HG03060 (cell line): ENCODE results near the gene ATIC.
"Not testable (repeated sequence)": the region's sequence is repeated elsewhere in the genome, so short reads cannot be mapped to it uniquely, and the experiment has no call there.

Source experiments
- ATAC-seq: cut with Tn5 transposase; IDR thresholded peaks from one replicate; pipeline ENCODE4 v1.9.1; 2021; ENCODE audit warnings: low read depth, moderate number of reproducible peaks; ENCODE audit not compliant: unreplicated experiment

ATIC gene

DNA sequence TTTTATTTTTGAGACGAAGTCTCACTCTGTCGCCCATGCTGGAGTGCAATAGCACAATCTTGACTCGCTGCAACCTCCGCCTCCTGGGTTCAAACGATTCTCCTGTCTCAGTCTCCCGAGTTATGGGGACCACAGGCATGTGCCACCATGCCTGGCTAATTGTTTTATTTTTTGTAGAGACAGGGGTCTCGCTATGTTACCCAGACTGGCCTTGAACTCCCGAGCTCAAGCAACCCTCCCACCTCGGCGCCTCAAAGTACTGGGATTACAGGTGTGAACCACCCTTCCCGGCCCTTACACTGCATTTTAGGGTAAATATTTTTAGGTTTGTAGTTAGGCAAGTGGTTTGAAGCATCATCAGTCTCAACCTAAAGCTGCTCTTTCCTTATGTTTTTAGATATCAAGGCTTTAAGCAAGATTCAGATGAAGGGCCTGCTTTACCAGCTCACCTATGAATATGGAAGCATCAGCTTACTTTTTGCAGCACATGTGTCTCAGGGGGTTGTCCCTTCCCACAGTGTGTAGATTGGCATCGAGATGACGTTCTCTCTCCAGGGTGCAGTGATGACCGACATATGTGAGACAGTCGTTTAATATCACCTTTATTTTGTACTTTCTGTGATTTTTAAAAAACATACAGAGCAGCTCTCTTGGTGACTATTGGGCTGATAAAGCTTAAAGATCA lies 47.2 kb downstream of the ATIC start:
- no peak for ATAC-seq

DNA sequence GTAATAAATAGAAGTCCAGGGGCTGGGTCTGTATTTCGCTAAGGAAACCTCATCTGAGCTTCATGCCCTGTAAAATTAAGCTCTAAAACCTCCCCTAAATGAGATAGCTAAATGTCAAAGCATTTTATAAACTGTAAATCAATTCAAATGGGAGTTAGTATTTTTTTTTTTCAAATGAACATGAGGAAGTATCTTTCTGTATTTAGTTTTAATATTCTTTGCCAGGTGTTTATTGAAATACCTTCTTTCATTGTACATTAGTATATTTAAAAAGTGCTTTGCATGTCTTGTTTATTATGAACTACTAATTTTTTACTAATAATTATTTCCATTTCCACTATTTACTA lies 47.7 kb downstream of the ATIC start:
- no peak for ATAC-seq

DNA sequence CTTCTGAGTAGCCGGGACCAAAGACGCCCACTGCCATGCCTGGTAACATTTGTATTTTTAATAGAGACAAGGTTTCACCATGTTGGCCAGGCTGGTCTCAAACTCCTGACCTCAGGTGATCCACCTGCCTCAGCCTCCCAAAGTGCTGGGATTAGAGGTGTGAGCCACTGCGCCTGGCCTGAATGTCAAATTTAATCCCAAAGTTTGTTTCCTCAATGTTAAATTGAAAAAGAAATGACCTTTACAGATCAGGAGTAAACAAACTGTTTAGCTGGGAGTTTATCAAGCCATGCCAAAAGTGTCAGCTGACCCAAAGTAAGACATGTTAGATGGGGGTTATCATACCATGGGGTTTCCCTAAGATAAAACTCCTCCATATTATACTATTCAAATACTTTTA lies 48.2 kb downstream of the ATIC start:
- ATAC-seq, result not testable (repeated sequence)

DNA sequence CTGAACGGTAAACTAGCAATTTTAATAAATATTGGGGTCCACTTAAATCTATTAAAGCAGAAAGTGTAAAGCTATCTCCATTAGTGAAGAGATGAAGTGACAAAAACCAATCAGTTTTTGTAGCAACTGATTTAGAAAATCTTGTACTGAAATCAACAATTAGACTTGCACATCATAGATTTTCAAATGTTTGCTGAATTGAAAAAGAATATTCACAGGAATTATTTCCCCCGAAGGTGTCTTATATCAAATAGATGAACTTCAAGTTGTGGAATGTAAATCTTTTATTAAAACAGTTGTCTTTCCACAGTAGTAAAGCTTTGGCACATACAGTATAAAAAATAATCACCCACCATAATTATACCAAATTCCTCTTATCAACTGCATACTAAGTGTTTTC lies 48.7 kb downstream of the ATIC start:
- ATAC-seq, result no peak

DNA sequence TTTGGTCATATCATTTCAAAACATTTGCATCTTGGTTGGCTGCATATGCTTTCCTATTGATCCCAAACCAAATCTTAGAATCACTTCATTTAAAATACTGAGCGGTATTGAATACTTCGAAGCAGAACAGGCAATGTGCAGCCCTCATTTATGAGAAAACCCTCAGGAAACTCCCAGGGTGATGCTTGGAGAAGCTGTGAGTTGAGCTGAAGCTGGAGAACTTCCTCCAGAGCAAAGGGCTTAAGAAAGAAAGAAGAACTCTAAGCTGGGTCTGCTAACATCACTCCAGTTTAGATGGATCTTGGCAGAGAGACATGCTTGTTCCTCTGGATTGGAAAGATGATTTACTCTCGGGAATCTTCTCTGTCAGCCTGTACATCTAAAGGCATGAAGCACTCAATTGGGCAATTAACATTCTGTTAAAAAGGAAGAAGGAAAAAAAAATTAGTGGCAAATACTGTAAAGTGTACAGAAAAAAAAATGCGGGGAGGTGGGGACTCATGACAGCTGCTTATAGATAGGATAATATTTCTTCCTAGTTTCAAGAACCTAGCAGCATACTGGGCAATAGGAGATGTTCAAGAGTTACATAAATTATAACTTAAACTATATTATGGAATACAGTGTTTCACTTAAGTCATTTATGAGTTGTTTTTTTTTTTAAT lies 49.5 kb downstream of the ATIC start:
- ATAC-seq, result no peak

DNA sequence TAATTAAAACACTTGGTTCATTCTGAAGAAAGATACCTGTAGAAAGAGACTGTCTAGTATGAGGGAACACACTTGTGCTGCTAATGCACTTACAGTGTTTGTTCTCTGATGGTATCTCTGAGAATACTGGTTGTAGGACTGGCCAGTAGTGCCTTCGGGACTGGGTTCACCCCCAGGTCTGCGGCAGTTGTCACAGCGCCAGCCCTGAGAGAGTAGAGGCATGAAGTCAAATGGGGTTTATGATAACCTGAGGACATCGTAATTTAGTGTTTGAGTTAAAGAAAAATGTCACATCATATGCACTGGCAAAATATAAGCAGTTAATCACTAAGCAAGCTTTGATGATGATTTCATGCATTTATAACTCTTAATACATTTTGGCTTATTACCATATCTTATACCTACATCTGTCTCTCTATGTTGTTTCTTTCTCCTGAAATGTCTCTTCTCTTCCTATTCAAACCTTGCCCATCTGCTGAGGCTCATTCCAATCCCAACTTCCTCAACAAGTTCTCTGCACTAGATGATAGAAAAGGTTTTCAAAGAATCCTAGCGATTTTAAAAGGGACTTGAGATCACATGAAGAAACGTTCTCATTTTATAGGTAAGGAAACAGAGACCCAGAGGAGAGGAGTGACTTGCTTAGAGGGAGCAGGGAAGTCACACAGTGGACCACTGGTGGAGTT lies 50.2 kb downstream of the ATIC start:
- ATAC-seq, result no peak

DNA sequence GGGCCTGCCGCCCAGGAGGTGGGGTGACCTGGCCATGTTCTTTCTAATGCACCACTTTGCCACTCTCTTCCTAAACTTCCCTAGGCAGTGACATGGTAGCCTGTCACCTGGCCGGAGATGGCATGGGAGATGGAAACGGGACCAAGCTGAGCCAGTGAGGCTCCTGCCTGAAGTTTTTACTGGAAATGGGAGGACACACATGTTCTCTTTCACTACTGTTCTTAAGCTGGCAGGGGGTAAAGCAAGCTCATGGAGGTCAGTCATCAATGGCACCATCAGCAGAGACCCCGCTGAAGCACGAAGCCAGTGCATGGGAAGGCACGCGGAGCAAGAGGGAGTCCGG lies 50.7 kb downstream of the ATIC start:
- no peak for ATAC-seq

DNA sequence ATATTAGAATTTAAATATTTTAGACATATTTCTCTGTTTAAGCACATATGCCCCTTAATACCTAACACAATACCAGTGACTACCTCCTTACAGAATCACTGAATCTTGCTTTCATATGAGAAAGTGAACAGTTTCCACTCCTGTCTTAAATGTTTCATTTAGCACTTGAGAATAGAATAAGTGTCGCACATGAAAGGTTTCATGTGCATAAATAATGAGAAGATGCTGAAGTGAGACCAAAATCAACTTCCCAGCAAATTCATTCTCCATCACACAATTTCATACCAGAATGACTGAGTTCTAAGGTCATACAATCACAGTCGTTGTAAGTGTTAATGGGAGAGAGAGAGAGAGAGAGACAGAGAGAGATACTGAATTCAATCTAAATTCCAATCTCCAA lies 51.2 kb downstream of the ATIC start:
- ATAC-seq, result no peak

DNA sequence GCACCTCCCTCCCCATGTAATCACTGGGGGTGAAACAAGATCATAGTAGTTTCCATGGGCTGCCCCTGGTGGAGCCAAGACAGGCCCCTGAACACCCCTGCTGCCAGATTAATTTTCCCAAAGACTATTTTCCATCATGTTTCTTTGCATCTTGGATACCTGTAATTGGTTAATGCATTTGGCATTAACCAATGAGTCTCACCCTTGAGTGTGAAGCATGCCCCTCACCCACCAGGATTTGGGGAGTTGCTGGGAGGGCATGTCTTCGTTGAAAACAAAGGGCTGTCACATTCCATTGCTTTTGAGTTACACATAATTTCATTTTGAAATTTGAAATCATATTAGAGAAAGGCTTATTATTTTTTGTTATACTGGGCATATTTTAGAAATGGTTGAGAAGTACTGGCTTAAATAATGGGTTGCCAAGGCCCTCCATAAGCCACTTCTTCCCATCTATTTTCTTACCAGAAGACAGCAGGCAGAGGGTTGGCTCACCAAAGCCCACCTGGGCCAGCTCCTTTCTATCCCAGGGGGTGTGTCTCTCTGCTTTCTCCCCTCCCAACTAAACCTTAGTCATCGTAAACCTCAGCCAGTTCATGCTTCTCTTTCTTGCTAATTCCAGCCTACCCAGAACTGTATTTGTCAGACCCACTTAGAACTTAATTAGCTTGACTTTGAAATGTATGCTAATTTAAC lies 51.8 kb downstream of the ATIC start:
- no peak for ATAC-seq

DNA sequence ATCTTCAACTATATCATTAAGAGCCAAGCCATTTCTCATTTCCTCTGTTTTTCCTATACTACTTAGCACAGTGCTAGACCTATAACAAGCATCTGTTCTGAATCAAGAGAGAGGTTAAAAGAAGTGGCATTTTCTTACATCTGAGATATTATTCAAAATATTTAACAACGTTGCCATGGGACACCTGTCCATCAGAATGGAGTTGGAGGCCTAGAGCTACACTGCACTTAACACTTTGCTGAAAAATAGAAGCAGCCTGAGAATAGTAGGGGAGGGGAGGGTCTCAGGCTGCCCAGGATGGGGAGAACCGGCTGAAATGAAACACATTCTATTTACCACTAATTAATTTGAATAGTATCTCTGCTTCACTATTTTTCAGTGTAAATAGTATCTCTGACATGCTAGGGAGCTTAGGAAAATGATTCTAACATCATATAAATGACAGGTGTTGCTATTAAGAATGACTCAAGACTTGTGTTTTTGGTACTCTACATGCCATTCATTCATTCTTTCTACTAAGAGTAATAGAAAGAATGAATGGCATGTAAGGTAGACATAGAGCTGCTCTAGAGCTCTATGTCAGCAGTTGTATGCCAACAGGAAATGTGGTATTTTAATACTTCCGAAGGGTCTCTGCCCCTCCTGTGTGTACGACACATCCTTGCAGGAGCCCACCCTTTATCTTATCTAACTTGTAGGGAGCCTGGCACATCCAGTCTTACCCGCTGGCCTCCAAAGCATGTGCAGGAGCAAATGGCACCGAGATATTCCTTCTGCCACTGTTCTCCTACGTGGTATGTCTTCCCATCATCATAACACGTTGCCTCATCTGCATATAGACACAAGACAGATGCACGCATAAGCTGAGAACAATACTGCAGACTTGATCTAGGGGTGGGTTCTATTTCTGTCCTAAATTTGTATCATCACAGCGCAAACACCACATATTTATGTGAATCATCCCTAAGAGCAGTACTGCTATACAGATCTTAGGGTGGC lies 52.6 kb downstream of the ATIC start:
- no peak for ATAC-seq

DNA sequence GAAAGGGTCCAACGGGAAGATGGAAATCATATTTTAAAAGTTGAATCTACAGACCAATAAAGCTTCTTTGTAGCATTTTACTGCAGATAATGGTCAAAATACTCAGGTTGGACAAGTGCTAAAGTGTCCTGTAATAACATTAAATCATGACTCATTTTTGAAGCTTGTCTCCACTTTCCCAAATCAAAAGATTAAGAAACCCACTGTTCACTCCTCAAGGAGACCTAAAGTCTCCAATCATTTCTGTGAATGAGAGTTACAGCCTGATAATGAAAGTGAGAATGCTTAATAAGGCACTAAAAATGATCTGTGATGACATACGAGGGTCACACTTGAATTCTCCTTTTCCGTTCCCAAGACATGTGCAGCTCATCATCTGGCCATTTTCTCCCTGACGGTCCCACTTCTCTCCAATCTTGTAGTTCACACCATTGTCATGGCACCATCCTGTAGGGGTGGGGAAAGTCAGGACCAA lies 53.4 kb downstream of the ATIC start:
- no peak for ATAC-seq

DNA sequence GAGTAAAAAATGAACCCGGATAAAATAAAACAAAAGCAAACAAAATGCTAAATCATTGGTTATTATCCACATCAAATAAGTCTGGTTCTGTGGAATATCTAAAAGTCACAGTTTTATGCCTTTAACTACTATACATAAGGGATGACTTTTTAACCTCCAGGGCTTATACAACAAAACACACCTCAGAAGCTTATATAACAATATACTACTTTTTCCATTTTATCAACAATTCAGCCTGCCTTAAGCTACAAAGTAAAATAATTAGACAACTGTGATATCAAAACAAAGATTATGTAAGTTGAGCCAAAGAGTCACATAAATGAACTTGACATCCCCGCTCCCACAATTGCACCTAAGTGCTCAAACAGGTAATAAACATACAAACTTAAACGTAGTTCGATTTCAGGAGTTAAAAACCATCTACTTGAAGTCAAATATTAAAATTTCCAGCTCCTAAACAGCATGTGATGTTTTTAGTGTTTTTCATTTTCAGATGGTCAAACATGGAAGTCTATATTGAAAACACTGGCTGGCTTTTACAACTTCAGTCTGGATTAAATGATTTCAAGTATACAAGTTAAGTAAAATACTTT lies 54.7 kb downstream of the ATIC start:
- no peak for ATAC-seq

DNA sequence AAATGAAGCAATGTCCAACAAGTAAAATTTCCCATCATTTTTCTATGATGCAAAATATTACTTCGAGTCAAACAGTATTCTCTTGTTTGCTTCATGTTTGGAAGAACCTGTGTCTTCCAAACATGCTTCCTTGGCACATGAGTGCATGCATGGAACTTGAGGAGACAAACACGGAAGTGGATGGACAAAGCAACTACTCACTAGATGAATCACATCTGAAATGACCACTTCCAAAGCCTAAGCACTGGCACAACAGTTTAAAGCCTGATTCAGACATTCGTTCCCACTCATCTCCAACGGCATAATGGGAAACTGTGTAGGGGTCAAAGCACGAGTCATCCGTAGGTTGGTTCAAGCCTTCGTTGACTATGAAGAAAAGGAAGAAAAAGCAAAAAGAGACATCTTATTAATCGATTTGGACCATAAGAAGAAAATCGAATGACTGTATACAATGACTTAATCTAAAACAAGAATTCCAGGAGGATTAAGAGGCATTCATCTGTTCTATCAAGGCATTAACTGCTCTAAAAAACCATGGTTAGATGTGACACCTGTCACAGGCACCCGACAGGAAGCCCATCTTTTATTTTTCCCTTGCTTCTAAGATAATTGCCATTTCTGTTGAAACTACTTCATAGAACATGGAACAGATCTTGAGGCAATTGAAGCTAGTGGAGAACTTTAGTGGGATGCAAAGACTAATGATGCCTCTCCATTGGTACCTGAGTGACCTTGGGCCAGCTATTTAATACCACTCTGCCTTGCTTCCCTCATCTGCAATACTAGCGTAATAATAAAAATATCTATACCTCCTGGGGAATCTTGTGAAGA lies 56.0 kb downstream of the ATIC start:
- no peak for ATAC-seq

DNA sequence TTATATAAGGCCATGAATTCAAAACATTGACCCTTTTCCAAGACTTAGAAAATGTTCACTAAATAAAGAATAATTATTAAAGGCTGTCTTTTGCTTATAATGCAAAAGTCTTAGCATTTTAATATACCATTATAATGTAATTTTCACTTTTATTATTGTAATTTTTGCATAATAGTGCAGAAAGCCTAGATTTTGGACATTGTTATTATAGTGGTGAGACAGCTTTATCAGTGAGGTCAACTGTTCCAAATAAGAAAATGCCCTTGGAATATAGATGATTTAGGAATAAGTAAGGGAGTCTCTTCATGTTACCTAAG lies 56.6 kb downstream of the ATIC start:
- no peak for ATAC-seq

DNA sequence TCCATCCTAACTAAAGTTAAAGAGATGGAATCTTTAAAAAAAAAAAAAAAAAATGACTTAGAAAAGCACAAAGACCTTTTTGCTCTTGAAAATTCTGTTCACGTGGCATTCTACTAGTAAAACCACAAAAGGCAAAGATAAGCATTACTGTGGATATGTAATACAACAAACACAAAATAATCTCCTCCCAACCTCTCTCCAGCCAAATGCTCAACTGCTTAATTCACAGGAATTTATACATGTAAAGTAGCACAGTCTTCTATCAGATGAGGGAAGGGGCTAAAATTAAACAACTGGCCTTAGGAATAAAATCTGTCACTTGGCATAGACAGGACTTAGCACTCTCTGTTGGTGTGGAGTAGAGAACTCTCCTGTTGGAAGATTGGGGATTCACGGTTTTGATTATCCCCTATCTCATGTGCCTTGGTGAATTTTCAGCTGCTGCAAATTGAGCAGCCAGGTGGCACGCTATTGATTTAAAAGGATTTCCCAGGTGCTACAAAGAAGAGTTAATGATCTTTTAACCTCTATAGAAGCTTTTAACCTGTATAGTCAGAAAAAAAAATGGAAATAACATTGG lies 57.4 kb downstream of the ATIC start:
- no peak for ATAC-seq

DNA sequence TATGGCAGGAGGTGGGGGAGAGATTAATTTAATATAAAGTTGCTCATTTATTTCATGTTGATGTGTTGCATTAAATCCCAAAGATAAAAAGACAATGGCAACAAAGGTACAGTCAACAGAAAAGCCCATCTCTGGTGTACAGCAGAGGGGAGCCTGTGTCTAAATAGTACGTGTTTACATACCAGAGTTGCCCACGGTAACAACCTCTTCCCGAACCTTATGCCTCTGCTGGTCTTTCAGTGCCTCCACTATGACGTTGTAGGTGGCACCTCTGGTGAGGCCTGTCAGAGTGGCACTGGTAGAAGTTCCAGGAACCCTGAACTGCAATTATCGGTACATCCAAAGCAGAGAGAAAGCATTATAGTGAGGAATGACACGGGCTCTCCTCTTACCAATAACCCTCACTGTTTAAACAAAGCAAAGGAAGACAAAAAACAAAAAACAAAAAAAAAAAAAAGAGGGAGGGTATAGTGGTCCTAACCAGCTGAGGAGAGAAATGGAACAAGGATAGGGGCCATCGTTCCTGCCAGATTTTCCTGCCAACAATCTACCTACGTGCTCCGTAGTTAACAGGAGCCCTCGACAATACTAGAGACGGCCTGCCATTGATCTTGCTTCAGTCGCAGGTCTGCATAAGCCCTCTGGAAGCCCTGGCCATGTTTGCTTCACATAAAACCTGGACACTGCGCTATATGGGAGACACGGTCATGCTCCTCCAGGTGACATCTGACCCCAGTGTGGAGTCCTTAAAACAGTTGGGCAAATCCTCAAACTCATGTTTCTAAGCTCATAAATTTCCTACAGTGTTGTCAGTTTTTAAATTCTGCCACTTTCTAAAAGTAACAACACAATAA lies 58.5 kb downstream of the ATIC start:
- no peak for ATAC-seq

DNA sequence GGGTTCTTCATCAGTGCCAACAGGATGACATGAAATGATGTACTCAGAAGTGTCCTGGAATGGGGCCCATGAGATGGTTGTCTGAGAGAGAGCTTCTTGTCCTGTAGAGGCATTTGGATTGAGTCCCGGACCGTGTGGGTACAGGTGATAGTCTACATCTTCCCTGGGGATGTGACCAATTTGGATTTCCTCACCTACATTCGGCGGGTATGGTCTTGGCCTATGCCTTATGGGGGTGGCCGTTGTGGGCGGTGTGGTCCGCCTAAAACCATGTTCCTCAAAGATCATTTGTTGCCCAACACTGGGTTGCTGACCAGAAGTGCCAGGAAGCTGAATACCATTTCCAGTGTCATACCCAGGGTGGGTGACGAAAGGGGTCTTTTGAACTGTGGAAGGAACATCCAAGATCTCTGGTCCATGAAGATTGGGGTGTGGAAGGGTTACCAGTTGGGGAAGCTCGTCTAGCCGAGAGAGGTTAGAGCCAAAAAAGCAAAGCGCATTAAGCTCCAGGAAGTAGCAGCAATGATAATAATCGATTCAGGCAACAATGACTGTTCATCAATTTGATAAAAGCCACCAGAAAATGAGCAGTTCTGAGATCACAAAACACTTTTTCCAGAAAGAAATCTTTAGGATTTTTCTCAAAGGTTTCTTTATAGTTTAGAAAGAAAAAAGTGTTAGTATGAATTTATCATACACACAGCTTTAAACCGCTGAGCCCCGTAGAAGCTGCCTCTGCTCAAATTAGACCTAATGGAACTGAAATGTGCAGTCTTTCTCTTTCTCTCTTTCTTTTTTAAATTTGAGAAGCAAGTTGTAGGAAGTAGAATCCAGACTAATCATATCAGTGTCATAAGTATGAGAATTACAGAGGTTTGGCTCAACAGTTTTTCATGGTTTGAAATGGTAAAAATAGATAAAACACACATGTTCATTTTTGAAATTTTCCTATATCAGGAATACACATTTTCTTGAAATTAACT lies 60.3 kb downstream of the ATIC start:
- no peak for ATAC-seq
